ENCODE results near the gene IP6K2. TPM values are rescaled to one million over a fixed set of nuclear protein-coding genes. Genes with fewer than 3 reads are reported as not detected.
A peak's percentile ranks its signal among the peaks of the same experiment; 100 is the strongest.

The IP6K2 gene
- total and polyA plus RNA-seq, 2 of the 13 experiments (the other 11 are each of a cell fraction or from before 2014, with no cell fraction given): 85.5 to 112 TPM

- TF ChIP-seq AHR (CRISPR knock-in tag; IDR thresholded peaks at IDR 0.05) (no peak), DMAP1 (CRISPR knock-in tag; IDR thresholded peaks at IDR 0.05) (no peak), ETV6 (CRISPR knock-in tag; conservative IDR thresholded peaks at IDR 0.05) (no peak), ZNF33B (CRISPR knock-in tag; IDR thresholded peaks at IDR 0.05) (no peak), ZHX1 (CRISPR knock-in tag; IDR thresholded peaks at IDR 0.05; ENCODE audit: low read depth) (no peak), NR1H2 (CRISPR knock-in tag; IDR thresholded peaks at IDR 0.05; ENCODE audit: borderline replicate concordance, low read depth) (no peak), ZBTB2 (CRISPR knock-in tag; IDR thresholded peaks at IDR 0.05; ENCODE audit: low read depth) (no peak), ZNF331 (CRISPR knock-in tag; IDR thresholded peaks at IDR 0.05) (no peak), ZSCAN25 (CRISPR knock-in tag; IDR thresholded peaks at IDR 0.05) (no peak), HNRNPL (IDR thresholded peaks at IDR 0.05; ENCODE audit: low read depth, low read length) (0 out of 2 replicates have a peak, but pooled peaks have one; percentile 25), ZNF318 (CRISPR knock-in tag; IDR thresholded peaks at IDR 0.05) (no peak), RFX1 (IDR thresholded peaks at IDR 0.05) (no peak), LBX2 (CRISPR knock-in tag; IDR thresholded peaks at IDR 0.05; ENCODE audit: borderline replicate concordance) (0 out of 2 replicates have a peak, but pooled peaks have one; percentile 10), ZNF614 (CRISPR knock-in tag; IDR thresholded peaks at IDR 0.05; ENCODE audit: borderline replicate concordance) (no peak)
Measured at GRCh38 chr3:48739617-48739954, 22.6 kb upstream of the IP6K2 start (continued).

All from HepG2 (cell line).